ENCODE measurements around the gene SLC51B.

GRCh38 chr15:65055201-65055870 is 10.1 kb downstream of the SLC51B start:
- no peak for TF ChIP-seq CTCF (IDR thresholded peaks at IDR 0.05)
- TF ChIP-seq POLR2A (IDR thresholded peaks at IDR 0.05): no peak

Data from right lobe of liver (tissue), 4 donors.